Sigmoid colon (tissue), 4 donors: ENCODE data around the gene TAS1R2.

ENCODE experiments used
- EP300 ChIP-seq, 4 donors: sonication (generic); formaldehyde crosslinking; IDR thresholded peaks; one replicate each; pipeline ENCODE4 v1.6.1; 2017; ENCODE audit warnings: antibody characterized with exemption in 4 of 4
- POLR2A ChIP-seq, 2 donors: fragments of 450-650 bp; IDR thresholded peaks; one replicate each; pipeline ENCODE4 v1.6.1; 2016; ENCODE audit warnings: antibody characterized with exemption in 2 of 2, mild to moderate bottlenecking in 2 of 2, moderate library complexity in 2 of 2
- POLR2AphosphoS5 ChIP-seq, 4 donors: sonication (generic); formaldehyde crosslinking; IDR thresholded peaks; one replicate each; pipeline ENCODE4 v1.6.1; 2017; ENCODE audit warnings: antibody characterized with exemption in 4 of 4
- TF ChIP-seq, protein P1 (sequence below), 4 experiments: fragments of 450-650 bp in 3 of 4; fragments of 200-600 bp in 1 of 4; IDR thresholded peaks; one replicate each; pipeline ENCODE4 v1.5.1; 2016 to 2019; ENCODE audit warnings: antibody characterized with exemption in 4 of 4, mild to moderate bottlenecking in 3 of 4, moderate library complexity in 2 of 4

DNA sequence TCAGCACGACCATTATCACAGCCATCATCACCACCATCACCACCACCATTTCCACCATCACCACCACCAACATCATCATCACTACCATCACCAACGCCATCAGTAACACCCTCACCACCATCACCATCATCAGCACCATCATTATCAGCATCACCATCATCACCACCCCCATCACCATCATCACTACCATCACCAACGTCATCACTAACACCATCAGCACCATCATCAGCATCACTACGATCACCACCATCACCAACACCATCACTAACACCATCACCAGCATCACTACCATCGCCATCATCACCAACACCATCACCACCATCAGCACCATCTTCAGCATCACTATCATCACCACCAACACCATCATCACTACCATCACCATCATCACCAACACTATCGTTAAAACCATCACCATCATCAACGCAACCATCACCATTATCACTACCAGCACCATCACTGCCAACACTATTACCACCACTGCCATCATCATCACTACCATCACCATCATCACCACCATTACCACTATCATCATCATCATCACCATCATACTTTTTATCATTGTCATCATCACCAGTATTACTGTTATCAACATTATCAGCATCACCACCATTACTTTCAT, 1.3 kb downstream of the TAS1R2 start:
- TF ChIP-seq, protein P1, sequence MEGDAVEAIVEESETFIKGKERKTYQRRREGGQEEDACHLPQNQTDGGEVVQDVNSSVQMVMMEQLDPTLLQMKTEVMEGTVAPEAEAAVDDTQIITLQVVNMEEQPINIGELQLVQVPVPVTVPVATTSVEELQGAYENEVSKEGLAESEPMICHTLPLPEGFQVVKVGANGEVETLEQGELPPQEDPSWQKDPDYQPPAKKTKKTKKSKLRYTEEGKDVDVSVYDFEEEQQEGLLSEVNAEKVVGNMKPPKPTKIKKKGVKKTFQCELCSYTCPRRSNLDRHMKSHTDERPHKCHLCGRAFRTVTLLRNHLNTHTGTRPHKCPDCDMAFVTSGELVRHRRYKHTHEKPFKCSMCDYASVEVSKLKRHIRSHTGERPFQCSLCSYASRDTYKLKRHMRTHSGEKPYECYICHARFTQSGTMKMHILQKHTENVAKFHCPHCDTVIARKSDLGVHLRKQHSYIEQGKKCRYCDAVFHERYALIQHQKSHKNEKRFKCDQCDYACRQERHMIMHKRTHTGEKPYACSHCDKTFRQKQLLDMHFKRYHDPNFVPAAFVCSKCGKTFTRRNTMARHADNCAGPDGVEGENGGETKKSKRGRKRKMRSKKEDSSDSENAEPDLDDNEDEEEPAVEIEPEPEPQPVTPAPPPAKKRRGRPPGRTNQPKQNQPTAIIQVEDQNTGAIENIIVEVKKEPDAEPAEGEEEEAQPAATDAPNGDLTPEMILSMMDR (IDR thresholded peaks at IDR 0.05), result no peak
- TF ChIP-seq EP300 (IDR thresholded peaks at IDR 0.05) (no peak), POLR2A (IDR thresholded peaks at IDR 0.05) (no peak), POLR2AphosphoS5 (IDR thresholded peaks at IDR 0.05) (no peak)
